Neural crest cell (in vitro differentiated cells): ENCODE results near the gene HGS. TPM values are rescaled to one million over a fixed set of nuclear protein-coding genes. Genes with fewer than 3 reads are reported as not detected.

Source experiments
- DNase-seq: peaks from one replicate; pipeline ENCODE4 v3.0.0; 2021; ENCODE audit warnings: low read depth, mixed read lengths, low spot score
- H3K27ac Mint-ChIP-seq: one replicate; pipeline ENCODE4 v1.8.0; 2021; ENCODE audit warnings: mild to moderate bottlenecking, mixed read lengths; ENCODE audit not compliant: unreplicated experiment
- H3K27me3 Mint-ChIP-seq: 2 replicates; pipeline ENCODE4 v1.8.0; 2021; ENCODE audit warnings: low read depth, mild to moderate bottlenecking, mixed read lengths
- H3K36me3 Mint-ChIP-seq: 2 replicates; pipeline ENCODE4 v1.8.0; 2021; ENCODE audit warnings: low read depth, mild to moderate bottlenecking, mixed read lengths
- H3K4me1 Mint-ChIP-seq: 2 replicates; pipeline ENCODE4 v1.8.0; 2021; ENCODE audit warnings: mixed read lengths
- H3K4me3 Mint-ChIP-seq: one replicate; pipeline ENCODE4 v1.8.0; 2021; ENCODE audit warnings: mild to moderate bottlenecking, mixed read lengths
- H3K9me3 Mint-ChIP-seq: 2 replicates; pipeline ENCODE4 v1.8.0; 2021; ENCODE audit warnings: mixed read lengths
- microRNA-seq: library from miRNA; unstranded; fragments of <30 nt; microRNA quantifications from one replicate; pipeline ENCODE4, GENCODE V29; 2020
- total RNA-seq: library from RNA; stranded (reverse); gene quantifications from 2 replicates; pipeline ENCODE4 v1.2.1, GENCODE V29; 2021
- TF ChIP-seq, protein P1 (sequence below): fragments of 200-600 bp; sonication (generic); conservative IDR thresholded peaks from 2 replicates; pipeline ENCODE4 v1.5.0; 2021; ENCODE audit warnings: antibody characterized with exemption, mild to moderate bottlenecking

Gene HGS
- total RNA-seq, 1 donor from 2014 or later: 103 TPM

DNA sequence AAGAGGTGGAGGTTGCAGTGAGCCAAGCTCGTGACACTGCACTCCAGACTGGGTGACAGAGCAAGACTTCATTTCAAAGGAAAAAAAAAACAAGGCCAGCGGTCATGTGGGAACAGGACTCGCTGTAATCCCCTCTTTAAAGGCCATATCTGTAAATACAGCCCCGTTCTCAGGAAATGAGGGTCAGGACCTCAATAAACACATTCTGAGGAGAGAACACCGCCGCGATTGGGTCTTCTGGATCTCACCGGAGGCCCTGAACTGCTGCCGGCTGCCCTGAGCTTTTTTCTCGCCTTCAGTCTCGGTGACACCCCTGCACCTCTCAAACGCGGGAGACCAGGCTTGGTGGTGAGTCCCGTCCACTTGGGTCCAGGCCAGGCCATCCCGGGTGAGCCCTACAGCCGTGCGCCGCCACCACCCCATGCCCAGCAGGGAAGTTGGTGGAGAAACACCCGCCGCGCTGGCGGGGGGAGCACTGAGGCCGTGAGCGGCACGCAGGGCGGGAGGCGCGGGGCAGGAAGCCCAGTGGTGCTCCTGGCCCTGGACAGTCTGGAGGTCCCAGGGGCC, 56.7 kb downstream of the HGS start:
- H3K4me3 Mint-ChIP-seq: no peak overlapping the region
- DNase-seq: no peak
- H3K4me1 Mint-ChIP-seq: no peaks in the 10 kb centered on the region
- H3K27ac Mint-ChIP-seq: no peak overlapping the region
- peaks cover 4% of the 10 kb centered on the region for H3K27me3 Mint-ChIP-seq
- TF ChIP-seq, protein P1, sequence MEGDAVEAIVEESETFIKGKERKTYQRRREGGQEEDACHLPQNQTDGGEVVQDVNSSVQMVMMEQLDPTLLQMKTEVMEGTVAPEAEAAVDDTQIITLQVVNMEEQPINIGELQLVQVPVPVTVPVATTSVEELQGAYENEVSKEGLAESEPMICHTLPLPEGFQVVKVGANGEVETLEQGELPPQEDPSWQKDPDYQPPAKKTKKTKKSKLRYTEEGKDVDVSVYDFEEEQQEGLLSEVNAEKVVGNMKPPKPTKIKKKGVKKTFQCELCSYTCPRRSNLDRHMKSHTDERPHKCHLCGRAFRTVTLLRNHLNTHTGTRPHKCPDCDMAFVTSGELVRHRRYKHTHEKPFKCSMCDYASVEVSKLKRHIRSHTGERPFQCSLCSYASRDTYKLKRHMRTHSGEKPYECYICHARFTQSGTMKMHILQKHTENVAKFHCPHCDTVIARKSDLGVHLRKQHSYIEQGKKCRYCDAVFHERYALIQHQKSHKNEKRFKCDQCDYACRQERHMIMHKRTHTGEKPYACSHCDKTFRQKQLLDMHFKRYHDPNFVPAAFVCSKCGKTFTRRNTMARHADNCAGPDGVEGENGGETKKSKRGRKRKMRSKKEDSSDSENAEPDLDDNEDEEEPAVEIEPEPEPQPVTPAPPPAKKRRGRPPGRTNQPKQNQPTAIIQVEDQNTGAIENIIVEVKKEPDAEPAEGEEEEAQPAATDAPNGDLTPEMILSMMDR: no peak
- H3K9me3 Mint-ChIP-seq: no peaks in the 10 kb centered on the region
- H3K36me3 Mint-ChIP-seq: no peaks in the 10 kb centered on the region

- no peaks in the 10 kb centered on the region for H3K9me3 Mint-ChIP-seq
- H3K4me3 Mint-ChIP-seq: no peak overlapping the region
- H3K27ac Mint-ChIP-seq: no peak overlapping the region
- TF ChIP-seq, protein P1: no peak
- DNase-seq: no peak
- no peaks in the 10 kb centered on the region for H3K4me1 Mint-ChIP-seq
- H3K27me3 Mint-ChIP-seq: no peaks in the 10 kb centered on the region
- H3K36me3 Mint-ChIP-seq: no peaks in the 10 kb centered on the region
Observed at GRCh38 chr17:81741049-81741593, 57.3 kb downstream of the HGS start.

GRCh38 chr17:81741594-81742452, 58.0 kb downstream of the HGS start:
- Mint-ChIP-seq H3K4me1 (no peaks in the 10 kb centered on the region), H3K36me3 (no peaks in the 10 kb centered on the region), H3K4me3 (no peak overlapping the region), H3K9me3 (no peaks in the 10 kb centered on the region), H3K27me3 (no peaks in the 10 kb centered on the region), H3K27ac (no peak overlapping the region)
- no peak for DNase-seq
- TF ChIP-seq, protein P1: no peak

Small RNA genes within 50 kb of the gene (microRNA-seq; reads per million reads assigned to microRNA genes)
- 6.5 reads per million, percentile 5 among the genes with 10 or more reads in this experiment for gene MIR6786

Other genes starting within 250 kb of the HGS start
- gene ACTG1, start 171.2 kb upstream of the HGS start, total RNA-seq: 4,235 and 4,315 TPM in 2 replicates
- gene FSCN2, start 155.6 kb upstream of the HGS start, total RNA-seq: 0.43 and 0.56 TPM in 2 replicates
- gene FAAP100, start 131.7 kb upstream of the HGS start, total RNA-seq: 45.0 and 48.3 TPM in 2 replicates
- 89.8 and 97.7 TPM in 2 replicates for gene NPLOC4, start 46.9 kb upstream of the HGS start, total RNA-seq
- gene TSPAN10, start 46.8 kb upstream of the HGS start, total RNA-seq: 1.5 and 1.6 TPM in 2 replicates
- 0.45 and 0.79 TPM in 2 replicates for gene PDE6G, start 27.5 kb upstream of the HGS start, total RNA-seq
- gene OXLD1, start 17.4 kb upstream of the HGS start, total RNA-seq: 25.5 and 28.2 TPM in 2 replicates
- 37.0 and 38.3 TPM in 2 replicates for gene CCDC137, start 17.3 kb upstream of the HGS start, total RNA-seq
- 51.0 and 53.7 TPM in 2 replicates for gene ARL16, start 214 bp upstream of the HGS start, total RNA-seq
- gene MRPL12, start 19.4 kb downstream of the HGS start, total RNA-seq: 106 TPM in 2 replicates
- gene SLC25A10, start 28.3 kb downstream of the HGS start, total RNA-seq: 27.1 and 28.8 TPM in 2 replicates
- not detected in 2 replicates for gene GCGR, start 120.1 kb downstream of the HGS start, total RNA-seq
- gene MCRIP1, start 149.3 kb downstream of the HGS start, total RNA-seq: 189 and 200 TPM in 2 replicates
- gene PPP1R27, start 151.0 kb downstream of the HGS start, total RNA-seq: not detected in 2 replicates
- gene P4HB, start 176.5 kb downstream of the HGS start, total RNA-seq: 364 and 368 TPM in 2 replicates
- gene ARHGDIA, start 187.3 kb downstream of the HGS start, total RNA-seq: 405 and 429 TPM in 2 replicates
- 216 and 217 TPM in 2 replicates for gene ALYREF, start 207.6 kb downstream of the HGS start, total RNA-seq
- 199 and 200 TPM in 2 replicates for gene ANAPC11, start 207.7 kb downstream of the HGS start, total RNA-seq
- gene NPB, start 218.2 kb downstream of the HGS start, total RNA-seq: 0.93 and 1.1 TPM in 2 replicates
- gene PCYT2, start 227.4 kb downstream of the HGS start, total RNA-seq: 86.2 and 92.4 TPM in 2 replicates
- 25.5 and 26.2 TPM in 2 replicates for gene SIRT7, start 234.2 kb downstream of the HGS start, total RNA-seq
- 24.1 and 24.2 TPM in 2 replicates for gene MAFG, start 243.7 kb downstream of the HGS start, total RNA-seq